ENCODE data around the gene ZMYM1.
A peak's percentile ranks its signal among the peaks of the same experiment; 100 is the strongest.
"Not testable (repeated sequence)": the region's sequence is repeated elsewhere in the genome, so short reads cannot be mapped to it uniquely, and the experiment has no call there.

The ZMYM1 gene

DNA sequence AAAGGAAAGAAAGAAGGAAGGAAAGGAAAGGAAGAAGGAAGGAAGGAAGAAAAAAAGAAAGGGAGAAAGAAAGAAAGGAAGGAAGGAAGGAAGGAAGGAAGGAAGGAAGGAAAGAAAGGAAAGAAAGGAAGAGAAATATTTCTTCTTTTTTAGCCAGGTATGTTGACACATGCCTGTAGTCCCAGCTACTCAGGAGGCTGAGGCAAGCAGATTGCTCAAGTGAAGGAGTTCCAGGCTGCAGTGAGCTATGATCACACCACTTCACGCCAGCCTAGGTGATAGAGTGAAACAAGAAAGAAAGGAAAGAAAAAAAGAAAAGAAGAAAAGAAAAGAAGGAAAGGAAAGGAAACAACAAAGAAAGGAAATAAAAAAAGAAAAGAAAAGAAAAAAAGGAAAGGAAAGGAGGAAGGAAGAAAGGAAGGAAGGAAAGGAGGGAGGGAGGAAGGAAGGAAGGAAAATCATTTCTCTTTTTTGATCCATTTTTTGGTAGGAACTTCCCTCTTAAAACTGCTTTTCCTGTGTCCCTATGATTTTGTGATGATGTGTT lies 5.8 kb upstream of the ZMYM1 start:
- Histone ChIP-seq H2AFZ (ENCODE audit: low read length, unreplicated experiment) (no peak overlapping the region), H3K27me3 (ENCODE audit: insufficient read depth, low read length) (no peaks in the 10 kb centered on the region), H3K79me2 (ENCODE audit: control insufficient read depth, insufficient read depth, low read length, unreplicated experiment) (no peaks in the 10 kb centered on the region), H3K27ac (ENCODE audit: low read depth, low read length) (no peak overlapping the region), H3K4me3 (ENCODE audit: low read depth, low read length) (no peak overlapping the region), H3K4me1 (ENCODE audit: control insufficient read depth, insufficient read depth, low read length, unreplicated experiment) (peaks cover 19% of the 10 kb centered on the region), H3K36me3 (ENCODE audit: insufficient read depth, low read length) (no peaks in the 10 kb centered on the region; the same call in 1 of the 2 replicates)

DNA sequence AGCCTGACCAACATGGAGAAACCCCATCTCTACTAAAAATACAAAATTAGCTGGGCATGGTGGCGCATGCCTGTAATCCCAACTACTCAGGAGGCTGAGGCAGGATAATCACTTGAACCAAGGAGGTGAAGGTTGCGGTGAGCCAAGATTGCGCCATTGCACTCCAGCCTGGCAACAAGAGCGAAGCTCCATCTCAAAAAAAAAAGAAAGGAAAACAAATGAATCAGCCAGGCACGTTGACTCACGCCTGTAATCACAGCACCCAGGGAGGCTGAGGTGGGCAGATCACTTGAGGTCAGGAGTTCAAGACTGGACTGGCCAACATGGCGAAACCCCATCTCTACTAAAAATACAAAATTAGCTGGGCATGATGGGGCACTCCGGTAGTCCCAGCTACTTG lies 2.8 kb upstream of the ZMYM1 start:
- H3K4me3 ChIP-seq (ENCODE audit: low read depth, low read length); H3K36me3 ChIP-seq (ENCODE audit: insufficient read depth, low read length); H2AFZ ChIP-seq (ENCODE audit: low read length, unreplicated experiment); H3K27me3 ChIP-seq (ENCODE audit: insufficient read depth, low read length): not testable (repeated sequence)
- Histone ChIP-seq H3K27ac (ENCODE audit: low read depth, low read length) (peak overlapping the region; percentile 46; the same call in 1 of the 2 replicates), H3K79me2 (ENCODE audit: control insufficient read depth, insufficient read depth, low read length, unreplicated experiment) (peaks cover 19% of the 10 kb centered on the region), H3K4me1 (ENCODE audit: control insufficient read depth, insufficient read depth, low read length, unreplicated experiment) (peaks cover 30% of the 10 kb centered on the region)

DNA sequence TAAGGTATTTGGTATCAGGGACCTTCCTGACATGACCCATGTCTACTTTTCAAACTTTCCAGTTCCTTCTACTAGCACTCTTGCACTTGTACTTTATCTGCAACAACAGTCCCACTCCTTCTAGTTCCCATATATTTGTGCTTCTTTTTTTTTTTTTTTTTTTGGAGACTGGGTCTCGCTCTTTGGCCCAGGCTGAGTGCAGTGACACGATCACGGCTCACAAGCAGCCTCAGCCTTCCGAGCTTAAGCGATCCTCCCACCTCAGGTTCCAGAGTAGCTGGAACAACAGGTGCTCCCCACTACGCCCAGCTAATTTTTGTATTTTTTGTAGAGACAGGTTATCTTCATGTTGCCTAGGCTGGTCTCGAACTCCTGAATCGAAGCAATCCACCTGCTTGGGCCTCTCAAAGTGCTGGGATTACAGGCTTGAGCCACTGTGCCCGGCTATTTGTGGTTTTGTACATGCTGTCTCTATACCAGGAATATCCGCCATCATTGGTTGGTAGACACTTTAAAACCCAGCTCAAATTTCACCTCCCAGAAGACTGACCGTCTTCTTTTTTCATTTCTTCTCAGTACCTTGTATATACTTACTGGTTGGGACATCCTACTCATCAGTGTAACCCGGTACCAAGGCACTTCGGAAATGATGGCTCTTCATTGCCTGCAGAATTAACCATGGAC lies 1.1 kb downstream of the ZMYM1 start:
- H3K27me3 ChIP-seq (ENCODE audit: insufficient read depth, low read length), result no peaks in the 10 kb centered on the region
- no peaks in the 10 kb centered on the region; the same call in 1 of the 2 replicates for H3K36me3 ChIP-seq (ENCODE audit: insufficient read depth, low read length)
- peak overlapping the region; percentile 76 for H3K4me3 ChIP-seq (ENCODE audit: low read depth, low read length)
- peaks cover 40% of the 10 kb centered on the region for H3K4me1 ChIP-seq (ENCODE audit: control insufficient read depth, insufficient read depth, low read length, unreplicated experiment)
- H3K79me2 ChIP-seq (ENCODE audit: control insufficient read depth, insufficient read depth, low read length, unreplicated experiment), result peaks cover 48% of the 10 kb centered on the region
- peak overlapping the region; percentile 80; the same call in 1 of the 2 replicates for H3K27ac ChIP-seq (ENCODE audit: low read depth, low read length)
- no peak overlapping the region for H2AFZ ChIP-seq (ENCODE audit: low read length, unreplicated experiment)

DNA sequence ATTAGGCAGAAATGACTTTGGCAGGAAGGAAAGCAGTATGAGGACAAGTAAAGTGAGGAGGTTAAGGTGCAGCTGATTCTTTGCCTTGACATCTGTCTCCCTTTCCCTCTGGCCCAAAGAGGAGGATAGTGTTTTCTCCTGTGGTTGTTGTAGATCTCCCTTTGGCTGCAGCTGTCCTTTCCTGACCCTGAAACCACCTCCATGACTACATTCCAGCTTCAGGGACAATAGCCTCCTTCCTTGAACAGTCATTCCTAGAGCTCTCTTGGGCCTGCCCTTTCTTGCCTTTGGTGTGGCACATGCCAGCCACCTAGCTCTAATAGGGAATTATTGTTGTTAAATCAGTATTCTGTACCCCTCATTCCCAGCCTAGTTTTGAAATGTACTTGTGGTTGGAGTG lies 6.2 kb downstream of the ZMYM1 start:
- H3K79me2 ChIP-seq (ENCODE audit: control insufficient read depth, insufficient read depth, low read length, unreplicated experiment), result peaks cover 80% of the 10 kb centered on the region
- H3K27me3 ChIP-seq (ENCODE audit: insufficient read depth, low read length), result no peaks in the 10 kb centered on the region
- H3K27ac ChIP-seq (ENCODE audit: low read depth, low read length), result no peak overlapping the region
- H3K36me3 ChIP-seq (ENCODE audit: insufficient read depth, low read length), result no peaks in the 10 kb centered on the region; the same call in 1 of the 2 replicates
- H3K4me3 ChIP-seq (ENCODE audit: low read depth, low read length), result no peak overlapping the region
- H3K4me1 ChIP-seq (ENCODE audit: control insufficient read depth, insufficient read depth, low read length, unreplicated experiment), result peaks cover 19% of the 10 kb centered on the region
- H2AFZ ChIP-seq (ENCODE audit: low read length, unreplicated experiment), result no peak overlapping the region

DNA sequence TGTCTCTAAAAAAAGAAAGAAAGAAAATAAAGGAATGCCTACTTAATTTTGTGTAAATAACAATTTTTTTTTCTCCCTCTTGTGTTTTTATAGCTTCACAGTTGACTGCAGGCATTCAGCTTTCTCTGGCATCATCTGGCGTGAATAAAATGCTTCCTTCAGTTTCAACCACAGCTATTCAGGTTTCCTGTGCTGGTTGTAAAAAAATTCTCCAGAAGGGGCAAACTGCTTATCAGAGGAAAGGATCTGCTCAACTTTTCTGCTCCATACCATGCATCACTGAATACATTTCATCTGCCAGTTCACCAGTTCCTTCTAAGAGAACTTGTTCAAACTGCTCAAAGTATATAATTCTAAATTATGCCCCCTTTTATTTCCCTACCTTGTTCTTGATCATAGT lies 18.0 kb downstream of the ZMYM1 start:
- Histone ChIP-seq H3K4me1 (ENCODE audit: control insufficient read depth, insufficient read depth, low read length, unreplicated experiment) (no peaks in the 10 kb centered on the region), H3K27me3 (ENCODE audit: insufficient read depth, low read length) (no peaks in the 10 kb centered on the region), H3K79me2 (ENCODE audit: control insufficient read depth, insufficient read depth, low read length, unreplicated experiment) (peaks cover under 1% of the 10 kb centered on the region), H3K4me3 (ENCODE audit: low read depth, low read length) (no peak overlapping the region), H2AFZ (ENCODE audit: low read length, unreplicated experiment) (no peak overlapping the region), H3K27ac (ENCODE audit: low read depth, low read length) (no peak overlapping the region), H3K36me3 (ENCODE audit: insufficient read depth, low read length) (peaks cover 6% of the 10 kb centered on the region)

DNA sequence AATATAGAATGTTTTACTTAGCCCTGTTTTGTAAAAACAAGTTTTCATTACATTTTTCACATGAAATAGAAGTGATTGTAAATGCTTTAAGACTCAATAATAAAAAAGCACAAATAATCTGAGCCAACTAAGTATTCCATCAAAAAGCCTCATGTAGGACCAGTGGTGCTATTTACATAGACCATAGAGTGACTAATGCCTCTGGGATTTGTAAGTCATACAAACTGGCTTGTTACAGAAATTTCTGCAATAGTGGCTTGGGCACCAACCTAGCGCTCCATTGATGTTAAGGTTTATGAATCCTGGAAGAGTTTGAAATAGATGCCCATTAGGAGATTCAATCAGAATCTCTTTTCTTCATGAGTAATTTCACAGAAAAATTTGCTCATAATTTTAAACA lies 31.9 kb downstream of the ZMYM1 start:
- H3K4me3 ChIP-seq (ENCODE audit: low read depth, low read length), result no peak overlapping the region
- no peak overlapping the region for H2AFZ ChIP-seq (ENCODE audit: low read length, unreplicated experiment)
- no peak overlapping the region for H3K27ac ChIP-seq (ENCODE audit: low read depth, low read length)
- H3K36me3 ChIP-seq (ENCODE audit: insufficient read depth, low read length), result peaks cover 17% of the 10 kb centered on the region
- H3K27me3 ChIP-seq (ENCODE audit: insufficient read depth, low read length), result no peaks in the 10 kb centered on the region
- peaks cover 7% of the 10 kb centered on the region for H3K4me1 ChIP-seq (ENCODE audit: control insufficient read depth, insufficient read depth, low read length, unreplicated experiment)
- no peaks in the 10 kb centered on the region for H3K79me2 ChIP-seq (ENCODE audit: control insufficient read depth, insufficient read depth, low read length, unreplicated experiment)

DNA sequence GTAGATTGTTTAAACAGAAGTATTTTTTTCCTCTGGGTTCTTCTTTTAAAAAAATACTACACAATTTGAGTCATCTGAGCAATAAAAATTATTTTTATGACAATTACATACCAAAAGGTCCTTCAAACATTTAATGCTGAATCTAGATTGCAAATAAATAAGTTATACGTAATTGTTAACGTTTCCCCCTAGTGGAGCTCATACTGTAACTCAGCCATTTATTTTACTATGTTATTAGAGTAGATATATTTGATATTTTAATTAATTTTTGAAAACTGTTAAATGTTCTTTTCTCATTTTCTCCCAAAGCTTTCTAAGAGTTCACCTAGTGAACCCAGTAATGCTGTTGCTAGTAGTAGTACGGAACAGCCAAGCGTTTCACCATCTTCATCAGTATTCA lies 33.5 kb downstream of the ZMYM1 start:
- no peak overlapping the region for H3K27ac ChIP-seq (ENCODE audit: low read depth, low read length)
- no peaks in the 10 kb centered on the region for H3K79me2 ChIP-seq (ENCODE audit: control insufficient read depth, insufficient read depth, low read length, unreplicated experiment)
- no peak overlapping the region for H2AFZ ChIP-seq (ENCODE audit: low read length, unreplicated experiment)
- peaks cover 17% of the 10 kb centered on the region for H3K36me3 ChIP-seq (ENCODE audit: insufficient read depth, low read length)
- H3K4me3 ChIP-seq (ENCODE audit: low read depth, low read length), result no peak overlapping the region
- peaks cover 7% of the 10 kb centered on the region for H3K4me1 ChIP-seq (ENCODE audit: control insufficient read depth, insufficient read depth, low read length, unreplicated experiment)
- H3K27me3 ChIP-seq (ENCODE audit: insufficient read depth, low read length), result no peaks in the 10 kb centered on the region

DNA sequence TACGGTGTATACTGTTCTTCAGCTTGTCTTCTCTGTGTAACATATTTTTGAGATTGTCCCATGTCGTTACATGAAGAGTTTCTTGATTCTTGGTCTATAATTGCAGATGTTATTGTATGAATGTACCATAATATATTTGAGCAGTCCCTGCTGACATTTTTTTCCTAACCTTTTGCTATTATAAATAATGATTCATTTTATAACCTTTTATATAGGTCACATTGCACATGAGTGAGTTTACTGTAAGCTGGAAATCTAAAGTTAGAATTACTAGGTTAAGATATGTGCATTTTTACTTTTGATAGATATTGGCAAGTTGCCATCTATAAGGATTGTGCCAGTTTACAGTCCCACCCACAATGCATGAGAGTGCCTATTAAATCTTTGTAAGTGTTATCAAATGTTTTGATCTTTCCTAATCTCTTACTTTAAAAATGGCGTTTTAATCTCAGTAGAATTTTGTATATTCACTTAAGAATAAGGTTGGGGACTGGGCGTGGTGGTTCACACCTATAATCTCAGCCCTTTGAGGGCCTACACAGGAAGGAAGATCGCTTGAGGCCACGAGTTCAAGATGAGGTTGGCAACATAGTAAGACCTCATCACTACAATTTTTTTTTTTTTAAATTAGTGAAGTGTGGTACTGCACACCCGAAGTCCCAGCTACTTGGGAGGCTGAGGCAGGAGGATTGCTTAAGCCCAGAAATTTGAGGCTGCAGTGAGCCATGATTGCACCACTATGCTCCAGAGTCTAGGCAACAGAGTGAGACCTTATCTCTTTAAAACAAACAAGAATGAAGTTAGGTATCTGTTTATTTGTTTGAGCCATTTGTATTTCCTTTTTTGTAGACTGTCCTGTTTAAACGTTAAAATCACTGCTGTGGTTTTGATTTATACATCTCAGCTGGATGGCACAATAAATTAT lies 36.5 kb downstream of the ZMYM1 start:
- Histone ChIP-seq H3K4me1 (ENCODE audit: control insufficient read depth, insufficient read depth, low read length, unreplicated experiment) (peaks cover 12% of the 10 kb centered on the region), H3K36me3 (ENCODE audit: insufficient read depth, low read length) (peaks cover 17% of the 10 kb centered on the region), H2AFZ (ENCODE audit: low read length, unreplicated experiment) (no peak overlapping the region), H3K79me2 (ENCODE audit: control insufficient read depth, insufficient read depth, low read length, unreplicated experiment) (no peaks in the 10 kb centered on the region), H3K27ac (ENCODE audit: low read depth, low read length) (peak overlapping the region; percentile 31), H3K4me3 (ENCODE audit: low read depth, low read length) (no peak overlapping the region), H3K27me3 (ENCODE audit: insufficient read depth, low read length) (no peaks in the 10 kb centered on the region)

DNA sequence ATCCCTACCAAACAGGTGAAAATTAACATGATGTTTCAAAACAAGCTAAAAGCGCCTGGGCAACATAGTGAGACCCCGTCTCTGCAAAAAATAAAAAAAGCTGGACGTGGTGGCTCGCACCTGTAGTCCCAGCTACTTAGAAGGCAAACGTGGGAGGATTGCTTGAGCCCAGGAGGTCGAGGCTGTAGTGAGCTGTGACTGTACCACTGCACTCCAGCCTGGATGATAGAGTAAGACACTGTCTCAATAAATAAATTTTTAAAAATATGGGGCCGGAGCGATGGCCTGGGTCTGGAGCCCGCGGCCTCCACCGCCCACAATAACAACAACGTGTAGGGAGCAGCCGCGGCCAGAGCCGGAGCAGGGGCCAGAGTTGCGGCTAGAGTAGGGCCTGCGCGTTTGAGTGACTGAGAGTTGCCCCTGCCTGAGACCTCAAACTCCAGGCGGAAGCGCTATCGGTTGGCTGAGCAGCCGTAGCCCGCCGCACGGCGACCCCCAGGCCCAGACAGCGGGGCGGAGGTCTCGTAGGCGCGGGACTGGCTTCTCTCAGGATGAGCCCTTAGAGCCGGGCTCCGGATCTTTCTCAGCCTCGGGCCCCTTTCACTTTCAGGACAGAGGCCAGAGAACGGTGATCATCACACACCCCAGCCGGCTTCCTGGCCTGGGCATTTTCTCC lies 41.4 kb downstream of the ZMYM1 start:
- H3K27ac ChIP-seq (ENCODE audit: low read depth, low read length), result no peak overlapping the region
- peaks cover 5% of the 10 kb centered on the region for H3K4me1 ChIP-seq (ENCODE audit: control insufficient read depth, insufficient read depth, low read length, unreplicated experiment)
- peak overlapping the region; percentile 71 for H2AFZ ChIP-seq (ENCODE audit: low read length, unreplicated experiment)
- no peaks in the 10 kb centered on the region for H3K36me3 ChIP-seq (ENCODE audit: insufficient read depth, low read length)
- no peaks in the 10 kb centered on the region for H3K79me2 ChIP-seq (ENCODE audit: control insufficient read depth, insufficient read depth, low read length, unreplicated experiment)
- H3K4me3 ChIP-seq (ENCODE audit: low read depth, low read length), result peak overlapping the region; percentile 66
- H3K27me3 ChIP-seq (ENCODE audit: insufficient read depth, low read length), result no peaks in the 10 kb centered on the region

DNA sequence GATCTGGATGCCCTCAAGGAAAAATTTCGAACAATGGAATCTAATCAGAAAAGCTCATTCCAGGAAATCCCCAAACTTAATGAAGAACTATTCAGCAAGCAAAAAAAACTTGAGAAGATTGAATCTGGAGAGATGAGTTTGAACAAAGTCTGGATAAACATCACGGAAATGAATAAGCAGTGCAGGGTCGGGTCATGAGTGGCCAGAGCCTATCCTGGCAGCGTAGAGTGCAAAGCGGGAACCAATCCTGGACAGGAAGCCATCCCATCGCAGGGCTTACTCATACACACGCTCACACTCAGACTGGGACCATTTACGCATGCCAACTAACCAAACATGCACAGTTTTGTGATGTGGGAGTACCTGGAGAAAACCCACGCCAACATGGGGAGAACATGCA lies 43.1 kb downstream of the ZMYM1 start:
- peaks cover 5% of the 10 kb centered on the region for H3K4me1 ChIP-seq (ENCODE audit: control insufficient read depth, insufficient read depth, low read length, unreplicated experiment)
- no peak overlapping the region for H3K4me3 ChIP-seq (ENCODE audit: low read depth, low read length)
- H2AFZ ChIP-seq (ENCODE audit: low read length, unreplicated experiment), result no peak overlapping the region
- H3K79me2 ChIP-seq (ENCODE audit: control insufficient read depth, insufficient read depth, low read length, unreplicated experiment), result no peaks in the 10 kb centered on the region
- H3K27ac ChIP-seq (ENCODE audit: low read depth, low read length), result no peak overlapping the region
- no peaks in the 10 kb centered on the region for H3K27me3 ChIP-seq (ENCODE audit: insufficient read depth, low read length)
- no peaks in the 10 kb centered on the region for H3K36me3 ChIP-seq (ENCODE audit: insufficient read depth, low read length)

Data from ACC112 (cell line).